Osteoblast (primary cell): ENCODE results near the gene PLEKHA6. TPM values are rescaled to one million over a fixed set of nuclear protein-coding genes. Genes with fewer than 3 reads are reported as not detected.

Experiments
- DNase-seq: peaks from one replicate; pipeline ENCODE4 v3.0.0; 2011; ENCODE audit warnings: low spot score, mixed read lengths; ENCODE audit not compliant: insufficient read length; ENCODE audit errors: missing footprints
- H2AFZ ChIP-seq: 2 replicates; pipeline ENCODE4 v1.6.0; 2011; ENCODE audit warnings: mild to moderate bottlenecking, low read length
- H3K27ac ChIP-seq: 2 replicates; pipeline ENCODE4 v1.5.1; 2011; ENCODE audit warnings: mild to moderate bottlenecking, low read depth, low read length, moderate library complexity
- H3K27me3 ChIP-seq: 2 replicates; pipeline ENCODE4 v1.6.0; 2012; ENCODE audit warnings: mild to moderate bottlenecking, control low read depth, inconsistent platforms, low read length, moderate library complexity; ENCODE audit not compliant: insufficient read depth
- H3K36me3 ChIP-seq: 2 replicates; pipeline ENCODE4 v1.5.1; 2011; ENCODE audit warnings: mild to moderate bottlenecking, low read length, control low read depth, moderate library complexity; ENCODE audit not compliant: insufficient read depth
- H3K4me1 ChIP-seq: 2 replicates; pipeline ENCODE4 v1.5.1; 2011; ENCODE audit warnings: mild to moderate bottlenecking, low read length, control low read depth, moderate library complexity; ENCODE audit not compliant: insufficient read depth
- H3K4me2 ChIP-seq: 2 replicates; pipeline ENCODE4 v1.6.0; 2011; ENCODE audit warnings: mild to moderate bottlenecking, low read length; ENCODE audit not compliant: insufficient read depth
- H3K4me3 ChIP-seq: fragments of 200-600 bp; sonication (generic); 3 replicates; pipeline ENCODE4 v1.5.1; 2012; ENCODE audit warnings: mild to moderate bottlenecking, low read length, inconsistent platforms; ENCODE audit not compliant: insufficient read depth
- H3K79me2 ChIP-seq: 2 replicates; pipeline ENCODE4 v1.6.0; 2012; ENCODE audit warnings: mild to moderate bottlenecking, low read length, control low read depth, inconsistent platforms; ENCODE audit not compliant: insufficient read depth
- H3K9me3 ChIP-seq: 2 replicates; pipeline ENCODE4 v1.5.1; 2011; ENCODE audit warnings: low read depth, low read length, control low read depth
- H4K20me1 ChIP-seq: 2 replicates; pipeline ENCODE4 v1.6.0; 2012; ENCODE audit warnings: mild to moderate bottlenecking, low read length, control low read depth; ENCODE audit not compliant: insufficient read depth
- total RNA-seq: library from RNA; depleted of rRNA; stranded (reverse); fragments of >200 nt; gene quantifications from 2 replicates; pipeline ENCODE4 v1.2.3, GENCODE V29; 2012
- TF ChIP-seq, protein P1 (sequence below): IDR thresholded peaks from 2 replicates; pipeline ENCODE4 v1.5.1; 2011; ENCODE audit warnings: mild to moderate bottlenecking, low read depth, low read length, moderate library complexity; ENCODE audit errors: extremely low read depth

PLEKHA6 gene
- total RNA-seq, 1 donor = 0.36 TPM

- Histone ChIP-seq H3K4me3 (no peak overlapping the region), H3K27ac (no peak overlapping the region), H3K27me3 (peaks cover 40% of the 10 kb centered on the region), H3K79me2 (no peaks in the 10 kb centered on the region), H3K36me3 (no peaks in the 10 kb centered on the region), H2AFZ (no peak overlapping the region), H4K20me1 (no peaks in the 10 kb centered on the region), H3K4me1 (peaks cover 11% of the 10 kb centered on the region), H3K9me3 (no peaks in the 10 kb centered on the region), H3K4me2 (no peak overlapping the region)
- peak; percentile 74 for DNase-seq
- TF ChIP-seq, protein P1, sequence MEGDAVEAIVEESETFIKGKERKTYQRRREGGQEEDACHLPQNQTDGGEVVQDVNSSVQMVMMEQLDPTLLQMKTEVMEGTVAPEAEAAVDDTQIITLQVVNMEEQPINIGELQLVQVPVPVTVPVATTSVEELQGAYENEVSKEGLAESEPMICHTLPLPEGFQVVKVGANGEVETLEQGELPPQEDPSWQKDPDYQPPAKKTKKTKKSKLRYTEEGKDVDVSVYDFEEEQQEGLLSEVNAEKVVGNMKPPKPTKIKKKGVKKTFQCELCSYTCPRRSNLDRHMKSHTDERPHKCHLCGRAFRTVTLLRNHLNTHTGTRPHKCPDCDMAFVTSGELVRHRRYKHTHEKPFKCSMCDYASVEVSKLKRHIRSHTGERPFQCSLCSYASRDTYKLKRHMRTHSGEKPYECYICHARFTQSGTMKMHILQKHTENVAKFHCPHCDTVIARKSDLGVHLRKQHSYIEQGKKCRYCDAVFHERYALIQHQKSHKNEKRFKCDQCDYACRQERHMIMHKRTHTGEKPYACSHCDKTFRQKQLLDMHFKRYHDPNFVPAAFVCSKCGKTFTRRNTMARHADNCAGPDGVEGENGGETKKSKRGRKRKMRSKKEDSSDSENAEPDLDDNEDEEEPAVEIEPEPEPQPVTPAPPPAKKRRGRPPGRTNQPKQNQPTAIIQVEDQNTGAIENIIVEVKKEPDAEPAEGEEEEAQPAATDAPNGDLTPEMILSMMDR = no peak
These were observed 168.3 kb downstream of the PLEKHA6 start for GRCh38 chr1:204191456-204191855.

DNA sequence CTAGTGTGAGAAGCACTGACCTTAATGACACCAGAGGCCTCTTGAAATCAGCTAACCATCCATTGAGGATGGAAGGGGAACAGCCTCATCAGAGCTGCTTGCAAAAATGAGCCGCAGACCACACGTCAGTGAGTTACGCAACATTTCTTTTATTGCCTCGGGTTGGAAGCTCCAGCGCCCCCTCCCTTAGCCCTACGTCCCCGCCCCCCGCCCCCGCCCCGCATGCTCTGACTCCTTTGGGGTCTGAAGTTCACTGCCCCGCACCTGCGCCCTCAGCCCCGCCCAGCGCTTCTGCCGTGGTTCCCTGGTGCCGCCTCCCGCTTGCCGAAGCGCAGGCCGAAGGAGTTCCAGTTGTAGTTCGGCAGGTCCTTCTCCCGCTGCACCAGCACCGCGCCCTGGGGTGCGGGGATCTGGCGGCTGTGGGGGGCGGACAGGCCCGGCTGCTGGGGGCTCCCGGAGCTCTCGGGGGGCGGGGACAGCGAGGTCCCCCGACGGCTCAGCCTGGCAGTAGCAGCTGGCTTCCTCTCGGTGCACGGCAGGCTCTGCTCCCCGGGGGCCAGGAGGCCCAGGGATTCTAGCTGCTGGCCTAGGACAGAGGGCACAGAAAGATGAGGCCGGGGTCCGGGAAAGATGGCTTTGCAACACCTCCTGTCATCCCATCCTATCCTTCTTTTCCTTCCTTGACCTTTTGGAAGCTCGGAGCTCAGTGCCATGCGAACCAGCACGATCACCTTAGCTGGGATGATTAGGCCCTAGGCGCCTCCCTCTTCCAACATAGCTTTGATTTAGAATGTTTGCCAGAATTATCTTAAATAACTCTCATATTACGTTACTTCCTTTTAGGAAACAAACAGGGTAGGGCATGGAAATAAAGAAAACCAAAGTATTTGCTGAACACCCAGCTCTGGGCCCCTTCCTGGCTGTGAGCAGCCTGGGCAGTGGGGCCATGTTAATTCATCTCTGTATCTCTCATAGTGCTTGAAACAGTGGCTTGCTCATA is 169.2 kb downstream of the PLEKHA6 start:
- no peak overlapping the region for H3K27ac ChIP-seq
- H3K9me3 ChIP-seq = no peaks in the 10 kb centered on the region
- peak; percentile 88 for DNase-seq
- H3K27me3 ChIP-seq = peaks cover 40% of the 10 kb centered on the region
- TF ChIP-seq, protein P1 = no peak
- H3K4me1 ChIP-seq = peaks cover 6% of the 10 kb centered on the region
- H3K36me3 ChIP-seq = no peaks in the 10 kb centered on the region
- no peak overlapping the region for H2AFZ ChIP-seq
- no peaks in the 10 kb centered on the region for H3K79me2 ChIP-seq
- peak overlapping the region; percentile 37 for H3K4me3 ChIP-seq
- H4K20me1 ChIP-seq = no peaks in the 10 kb centered on the region
- peak overlapping the region; percentile 50 for H3K4me2 ChIP-seq

GRCh38 chr1:204188959-204189639 is 170.6 kb downstream of the PLEKHA6 start:
- Histone ChIP-seq H3K36me3 (no peaks in the 10 kb centered on the region), H3K79me2 (no peaks in the 10 kb centered on the region), H3K4me3 (no peak overlapping the region), H3K4me1 (peaks cover 6% of the 10 kb centered on the region), H3K4me2 (no peak overlapping the region), H3K9me3 (no peaks in the 10 kb centered on the region), H2AFZ (no peak overlapping the region), H3K27me3 (peaks cover 40% of the 10 kb centered on the region), H3K27ac (no peak overlapping the region), H4K20me1 (no peaks in the 10 kb centered on the region)
- TF ChIP-seq, protein P1 = no peak
- DNase-seq = peak; percentile 26

- Histone ChIP-seq H3K36me3 (no peaks in the 10 kb centered on the region), H2AFZ (no peak overlapping the region), H3K9me3 (no peaks in the 10 kb centered on the region), H3K4me2 (no peak overlapping the region), H3K4me1 (peaks cover 6% of the 10 kb centered on the region), H3K4me3 (no peak overlapping the region), H3K79me2 (no peaks in the 10 kb centered on the region), H3K27ac (no peak overlapping the region), H3K27me3 (peaks cover 32% of the 10 kb centered on the region), H4K20me1 (no peaks in the 10 kb centered on the region)
- TF ChIP-seq, protein P1 = no peak
- no peak for DNase-seq
These were observed 173.1 kb downstream of the PLEKHA6 start for GRCh38 chr1:204186597-204186996.
